Uterus (tissue), 2 donors: ENCODE data around the gene ARHGAP21.

Experiments
- CTCF ChIP-seq, 4 experiments: fragments of 200-600 bp in 2 of 4; fragments of 450-650 bp in 2 of 4; sonication (generic) in 2 of 4; IDR thresholded peaks; one replicate each; pipeline ENCODE4 v1.5.1; 2016 to 2019; ENCODE audit warnings: antibody characterized with exemption in 4 of 4, mild to moderate bottlenecking in 2 of 4, moderate library complexity in 1 of 4
- POLR2A ChIP-seq, 2 donors: fragments of 450-650 bp; IDR thresholded peaks; one replicate each; pipeline ENCODE4 v1.6.1; 2016; ENCODE audit warnings: antibody characterized with exemption in 2 of 2, mild to moderate bottlenecking in 1 of 2, moderate library complexity in 1 of 2

GRCh38 chr10:24556750-24557742 lies 166.6 kb downstream of the ARHGAP21 start:
- TF ChIP-seq CTCF (IDR thresholded peaks at IDR 0.05) (peak; percentile 19 to 44 (median 38)), POLR2A (IDR thresholded peaks at IDR 0.05) (no peak)
